ENCODE measurements around the gene BEND5. TPM values are rescaled to one million over a fixed set of nuclear protein-coding genes. Genes with fewer than 3 reads are reported as not detected.

The BEND5 gene
- total RNA-seq, 1 experiment from 2014 or later: not detected

- no TSS peak for BruUV-seq (replicated peaks)
- TF ChIP-seq, protein P1, sequence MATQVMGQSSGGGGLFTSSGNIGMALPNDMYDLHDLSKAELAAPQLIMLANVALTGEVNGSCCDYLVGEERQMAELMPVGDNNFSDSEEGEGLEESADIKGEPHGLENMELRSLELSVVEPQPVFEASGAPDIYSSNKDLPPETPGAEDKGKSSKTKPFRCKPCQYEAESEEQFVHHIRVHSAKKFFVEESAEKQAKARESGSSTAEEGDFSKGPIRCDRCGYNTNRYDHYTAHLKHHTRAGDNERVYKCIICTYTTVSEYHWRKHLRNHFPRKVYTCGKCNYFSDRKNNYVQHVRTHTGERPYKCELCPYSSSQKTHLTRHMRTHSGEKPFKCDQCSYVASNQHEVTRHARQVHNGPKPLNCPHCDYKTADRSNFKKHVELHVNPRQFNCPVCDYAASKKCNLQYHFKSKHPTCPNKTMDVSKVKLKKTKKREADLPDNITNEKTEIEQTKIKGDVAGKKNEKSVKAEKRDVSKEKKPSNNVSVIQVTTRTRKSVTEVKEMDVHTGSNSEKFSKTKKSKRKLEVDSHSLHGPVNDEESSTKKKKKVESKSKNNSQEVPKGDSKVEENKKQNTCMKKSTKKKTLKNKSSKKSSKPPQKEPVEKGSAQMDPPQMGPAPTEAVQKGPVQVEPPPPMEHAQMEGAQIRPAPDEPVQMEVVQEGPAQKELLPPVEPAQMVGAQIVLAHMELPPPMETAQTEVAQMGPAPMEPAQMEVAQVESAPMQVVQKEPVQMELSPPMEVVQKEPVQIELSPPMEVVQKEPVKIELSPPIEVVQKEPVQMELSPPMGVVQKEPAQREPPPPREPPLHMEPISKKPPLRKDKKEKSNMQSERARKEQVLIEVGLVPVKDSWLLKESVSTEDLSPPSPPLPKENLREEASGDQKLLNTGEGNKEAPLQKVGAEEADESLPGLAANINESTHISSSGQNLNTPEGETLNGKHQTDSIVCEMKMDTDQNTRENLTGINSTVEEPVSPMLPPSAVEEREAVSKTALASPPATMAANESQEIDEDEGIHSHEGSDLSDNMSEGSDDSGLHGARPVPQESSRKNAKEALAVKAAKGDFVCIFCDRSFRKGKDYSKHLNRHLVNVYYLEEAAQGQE (IDR thresholded peaks at IDR 0.05; ENCODE audit: insufficient read depth in 1 of 2, low read depth in 2 of 2, low read length in 1 of 2): no peak
- no peaks in the 10 kb centered on the region for H3K9me3 ChIP-seq (ENCODE audit: control insufficient read depth, insufficient read depth, low read depth, low read length)
- in situ Hi-C loops (cut with HindIII; ENCODE audit: low pct_unique_long_range_greater_than_20kb, low sequenced_read_pairs) (no loop called here), intact Hi-C loops (cut with micrococcal nuclease; ENCODE audit: unreplicated experiment) (no loop called here)
- no peak overlapping the region for H3K4me3 ChIP-seq (ENCODE audit: low read depth in 2 of 2, low read length in 2 of 2)
- no peaks in the 10 kb centered on the region for H3K4me1 ChIP-seq (ENCODE audit: control insufficient read depth, insufficient read depth, low read length)
- CTCF ChIA-PET: no interaction called here
- no peak overlapping the region for H3K27ac ChIP-seq (ENCODE audit: low read length)
- no peaks in the 10 kb centered on the region for H3K27me3 ChIP-seq (ENCODE audit: control insufficient read depth, insufficient read depth, low read length)
- DNase-seq (ENCODE audit: low read depth, low spot score) (no peak), ATAC-seq (no peak)
- POLR2A ChIA-PET: no interaction called here
- no peaks in the 10 kb centered on the region for H3K36me3 ChIP-seq (ENCODE audit: control insufficient read depth, insufficient read depth, low read length)
Observed at GRCh38 chr1:48740621-48741020, 36.1 kb downstream of the BEND5 start.

- H3K36me3 ChIP-seq (ENCODE audit: control insufficient read depth, insufficient read depth, low read length): no peaks in the 10 kb centered on the region
Observed at GRCh38 chr1:48739091-48739490, 37.6 kb downstream of the BEND5 start.

More at GRCh38 chr1:48739091-48739490, 37.6 kb downstream of the BEND5 start:
- no TSS peak for BruUV-seq (replicated peaks)
- no peaks in the 10 kb centered on the region for H3K27me3 ChIP-seq (ENCODE audit: control insufficient read depth, insufficient read depth, low read length)
- H3K9me3 ChIP-seq (ENCODE audit: control insufficient read depth, insufficient read depth, low read depth, low read length): no peaks in the 10 kb centered on the region
- H3K4me1 ChIP-seq (ENCODE audit: control insufficient read depth, insufficient read depth, low read length): no peaks in the 10 kb centered on the region
- intact Hi-C loops (cut with micrococcal nuclease; ENCODE audit: unreplicated experiment) (no loop called here), in situ Hi-C loops (cut with HindIII; ENCODE audit: low pct_unique_long_range_greater_than_20kb, low sequenced_read_pairs) (no loop called here)
- no peak overlapping the region for H3K27ac ChIP-seq (ENCODE audit: low read length)
- DNase-seq (ENCODE audit: low read depth, low spot score) (no peak), ATAC-seq (no peak)
- POLR2A ChIA-PET: no interaction called here
- CTCF ChIA-PET: no interaction called here
- TF ChIP-seq CTCF (IDR thresholded peaks at IDR 0.05) (no peak), SIN3A (IDR thresholded peaks at IDR 0.05; ENCODE audit: borderline replicate concordance, insufficient read depth, low read depth, low read length) (no peak), TCF7L2 (IDR thresholded peaks at IDR 0.05; ENCODE audit: low read depth, low read length) (no peak), POLR2AphosphoS5 (IDR thresholded peaks at IDR 0.05; ENCODE audit: low read depth, low read length) (no peak)
- TF ChIP-seq, protein P1 (IDR thresholded peaks at IDR 0.05; ENCODE audit: insufficient read depth in 1 of 2, low read depth in 2 of 2, low read length in 1 of 2): no peak
- H3K4me3 ChIP-seq (ENCODE audit: low read depth in 2 of 2, low read length in 2 of 2): no peak overlapping the region
